ENCODE measurements around the gene APOC3. TPM values are rescaled to one million over a fixed set of nuclear protein-coding genes. Genes with fewer than 3 reads are reported as not detected.

APOC3 gene
- total and polyA plus RNA-seq, 9 of the 15 experiments (the other 6 are each of a cell fraction or from before 2014, with no cell fraction given) = 1.1 TPM; not detected in 8

- no peak overlapping the region for H3K27ac ChIP-seq (ENCODE audit: extremely low read depth, low read depth, low read length)
- H3K36me3 ChIP-seq (ENCODE audit: control insufficient read depth, insufficient read depth, low read length) = no peaks in the 10 kb centered on the region
- intact Hi-C loops (cut with micrococcal nuclease) (no loop called here), in situ Hi-C loops (cut with MboI) (no loop called here)
- ChIA-PET POLR2A (interaction anchor here (0.6 to 1.6 kb wide), 3 partner anchors 8 to 38 kb away, joined by 3 to 6 read pairs (median 3); no protein-coding TSS in a partner anchor), CTCF (ENCODE audit: low intra/inter-chr PET ratio) (no interaction called here)
- no peak for FAIRE-seq
- H3K79me2 ChIP-seq (ENCODE audit: control insufficient read depth, insufficient read depth, low read length) = no peaks in the 10 kb centered on the region
- peak; percentile 22; the same call in 2 of the 3 replicates for ATAC-seq
- no TSS peak for BruUV-seq (replicated peaks)
- H3K4me2 ChIP-seq (ENCODE audit: insufficient read depth, low read length) = no peak overlapping the region
- peaks cover 0 to 7% of the 10 kb centered on the region in 2 experiments; a peak in 2 of 5 replicates for H3K27me3 ChIP-seq (ENCODE audit: control insufficient read depth in 2 of 2, insufficient read depth in 2 of 2, low read length in 2 of 2)
- 24% methylated on average over 7 of the region's 16 CpGs for WGBS (ENCODE audit: insufficient coverage, low coverage, missing lambda C conversion rate)
- peak in 3 of 4 experiments; percentile 35 to 51 (median 49) for DNase-seq (ENCODE audit: extremely low read depth in 1 of 4, low spot score in 3 of 4)
- H3K9me3 ChIP-seq (replicated peaks; ENCODE audit: control insufficient read depth, insufficient read depth, low read depth, low read length) = no peaks in the 10 kb centered on the region
- H3K4me3 ChIP-seq = no peak overlapping the region
- 0 out of 4 replicates have a peak overlapping the region, but pooled peaks of 1 of the 2 experiments have one; percentile 35 for H3K9ac ChIP-seq (ENCODE audit: insufficient read depth in 1 of 2, low read depth in 2 of 2, low read length in 2 of 2)
- no peaks in the 10 kb centered on the region for H3K9me1 ChIP-seq (ENCODE audit: control insufficient read depth, insufficient read depth, low read length)
- peaks cover 8 to 29% of the 10 kb centered on the region in 2 experiments; a peak in 4 of 5 replicates for H3K4me1 ChIP-seq (replicated peaks in 1 of 2; ENCODE audit: control insufficient read depth in 2 of 2, insufficient read depth in 2 of 2, low read length in 2 of 2)
- TF ChIP-seq TEAD2 (tag; IDR thresholded peaks at IDR 0.05) = no peak
- no peak for TF ChIP-seq CAMTA2 (CRISPR knock-in tag; conservative IDR thresholded peaks at IDR 0.05)
- TF ChIP-seq ZNF280B (CRISPR knock-in tag; IDR thresholded peaks at IDR 0.05) = no peak
- no peak for TF ChIP-seq ARID3A (IDR thresholded peaks at IDR 0.05; ENCODE audit: borderline replicate concordance, low read depth, low read length)
- TF ChIP-seq RAD21 (CRISPR knock-in tag; conservative IDR thresholded peaks at IDR 0.05 in 1 of 2, IDR thresholded peaks at IDR 0.05 in 1 of 2) = no peak
- no peak for TF ChIP-seq SRSF9 (IDR thresholded peaks at IDR 0.05; ENCODE audit: borderline replicate concordance, low read depth, low read length)
- TF ChIP-seq ZNF280A (IDR thresholded peaks at IDR 0.05; ENCODE audit: low read depth, partially characterized antibody) = no peak
- no peaks in the 10 kb centered on the region for H4K20me1 ChIP-seq (replicated peaks; ENCODE audit: control insufficient read depth, insufficient read depth, low read length)
- 0 out of 2 replicates have a peak overlapping the region, but pooled peaks have one; percentile 24 for H2AFZ ChIP-seq (ENCODE audit: low read depth, low read length)
These were observed 829 bp upstream of the APOC3 start for GRCh38 chr11:116828632-116829524.

Data from K562 (cell line).